SK-N-SH (cell line): ENCODE measurements around the gene VDAC2. TPM values are rescaled to one million over a fixed set of nuclear protein-coding genes. Genes with fewer than 3 reads are reported as not detected.

Source experiments
- CTCF ChIA-PET: fragments of 300-600, 350-600 bp; formaldehyde crosslinking; extraction: SDS; loops from one replicate; lab custom pipeline; 2021; lab: Yijun Ruan, JAX
- POLR2A ChIA-PET: fragments of 350-600 bp; sonication (Branson Sonifier 250); formaldehyde crosslinking; extraction: SDS; loops from one replicate; lab custom pipeline; 2020; ENCODE audit warnings: antibody characterized with exemption, inconsistent platforms; lab: Yijun Ruan, JAX
- DNase-seq: peaks from one replicate; pipeline ENCODE4 v3.0.0; 2012
- H2AFZ ChIP-seq: fragments of 200-600 bp; sonication (generic); 2 replicates; pipeline ENCODE4 v1.8.1; 2016; ENCODE audit warnings: antibody characterized with exemption, mild to moderate bottlenecking, low read depth
- H3F3A ChIP-seq: fragments of 200-600 bp; sonication (generic); replicated peaks from 2 replicates; pipeline ENCODE3; 2016; ENCODE audit warnings: antibody characterized with exemption, mild to moderate bottlenecking; ENCODE audit not compliant: insufficient read depth
- H3K27ac ChIP-seq, 2 experiments: fragments of 200-500 bp in 1 of 2; fragments of 200-600 bp in 1 of 2; sonication (Bioruptor generic) in 1 of 2; sonication (generic), shearing (Covaris generic) in 1 of 2; 2 replicates each; pipeline versions ENCODE4 v1.5.1 to v1.6.1; 2014 to 2016; ENCODE audit warnings: low read depth in 2 of 2, inconsistent platforms in 1 of 2, low read length in 1 of 2, mild to moderate bottlenecking in 1 of 2, mixed read lengths in 1 of 2
- H3K27me3 ChIP-seq: fragments of 200-600 bp; sonication (generic), shearing (Covaris generic); 2 replicates; pipeline ENCODE4 v1.6.1; 2016; ENCODE audit warnings: mixed run types; ENCODE audit not compliant: insufficient read depth
- H3K36me3 ChIP-seq, 2 experiments: fragments of 200-500 bp in 1 of 2; fragments of 200-600 bp in 1 of 2; sonication (Bioruptor generic) in 1 of 2; sonication (generic) in 1 of 2; replicated peaks in 1 of 2; 2 replicates each; pipeline versions ENCODE3 to v1.5.1; 2014 to 2016; ENCODE audit warnings: low read length in 1 of 2, mild to moderate bottlenecking in 1 of 2; ENCODE audit not compliant: insufficient read depth in 2 of 2, control insufficient read depth in 1 of 2
- H3K4me1 ChIP-seq, 2 experiments: fragments of 200-500 bp in 1 of 2; fragments of 200-600 bp in 1 of 2; sonication (Bioruptor generic) in 1 of 2; sonication (generic), shearing (Covaris generic) in 1 of 2; 2 replicates each; pipeline versions ENCODE4 v1.5.1 to v1.6.1; 2014 to 2016; ENCODE audit warnings: low read depth in 1 of 2, low read length in 1 of 2, mixed run types in 1 of 2; ENCODE audit not compliant: insufficient read depth in 2 of 2, control insufficient read depth in 1 of 2
- H3K4me2 ChIP-seq: fragments of 200-600 bp; sonication (generic), shearing (Covaris generic); 2 replicates; pipeline ENCODE4 v1.6.1; 2017; ENCODE audit warnings: mixed run types
- H3K4me3 ChIP-seq, 2 experiments: fragments of 200-500 bp in 1 of 2; fragments of 200-600 bp in 1 of 2; sonication (Bioruptor generic) in 1 of 2; sonication (generic), shearing (Covaris generic) in 1 of 2; 2 replicates each; pipeline versions ENCODE4 v1.5.1 to v1.8.1; 2014 to 2016; ENCODE audit warnings: low read depth in 2 of 2, inconsistent platforms in 1 of 2, low read length in 1 of 2, mild to moderate bottlenecking in 1 of 2, mixed read lengths in 1 of 2, moderate library complexity in 1 of 2
- H3K79me2 ChIP-seq: fragments of 200-600 bp; sonication (generic); 2 replicates; pipeline ENCODE4 v1.8.1; 2017; ENCODE audit warnings: mild to moderate bottlenecking; ENCODE audit not compliant: insufficient read depth
- H3K9ac ChIP-seq: fragments of 200-600 bp; sonication (generic); 2 replicates; pipeline ENCODE4 v1.6.1; 2017; ENCODE audit warnings: mixed run types
- H3K9me2 ChIP-seq: fragments of 200-600 bp; sonication (generic); 2 replicates; pipeline ENCODE4 v1.6.1; 2017; ENCODE audit warnings: mixed run types
- H3K9me3 ChIP-seq: fragments of 200-600 bp; sonication (generic); 2 replicates; pipeline ENCODE4 v1.6.1; 2017; ENCODE audit warnings: mixed run types, mild to moderate bottlenecking, moderate library complexity
- H4K20me1 ChIP-seq: fragments of 200-600 bp; sonication (generic); 2 replicates; pipeline ENCODE4 v1.6.1; 2017; ENCODE audit warnings: mild to moderate bottlenecking, mixed run types; ENCODE audit not compliant: insufficient read depth
- CHD2 ChIP-seq: fragments of 150-350 bp; IDR thresholded peaks from 2 replicates; pipeline ENCODE4 v1.6.1; 2018; ENCODE audit warnings: low read length; ENCODE audit not compliant: partially characterized antibody
- ELF1 ChIP-seq: IDR thresholded peaks from 2 replicates; pipeline ENCODE4 v1.4.0; 2012
- EP300 ChIP-seq, 2 experiments: IDR thresholded peaks; 2 replicates each; pipeline versions ENCODE4 v1.4.0 to v1.6.1; 2012; ENCODE audit warnings: borderline replicate concordance in 1 of 2, low read depth in 1 of 2, low read length in 1 of 2
- EZH2phosphoT487 ChIP-seq: fragments of 200-600 bp; sonication (generic); IDR thresholded peaks from 2 replicates; pipeline ENCODE4 v1.6.1; 2017; ENCODE audit warnings: low read depth, mixed run types, mild to moderate bottlenecking, antibody characterized with exemption, moderate library complexity, borderline replicate concordance
- FOSL2 ChIP-seq: IDR thresholded peaks from 2 replicates; pipeline ENCODE4 v1.4.0; 2012; ENCODE audit warnings: low read depth, mild to moderate bottlenecking, moderate library complexity, borderline replicate concordance
- FOXJ3 ChIP-seq: sonication (generic); formaldehyde crosslinking; IDR thresholded peaks from 2 replicates; pipeline ENCODE4 v1.5.1; 2020; ENCODE audit warnings: mild to moderate bottlenecking, missing genetic modification reagents
- FOXM1 ChIP-seq: IDR thresholded peaks from 2 replicates; pipeline ENCODE4 v1.4.0; 2012; ENCODE audit warnings: low read depth, mild to moderate bottlenecking
- GATA2 ChIP-seq: sonication (generic); formaldehyde crosslinking; IDR thresholded peaks from 2 replicates; pipeline ENCODE4 v1.5.0; 2020; ENCODE audit warnings: mild to moderate bottlenecking, missing genetic modification reagents
- IRF3 ChIP-seq: fragments of 150-350 bp; IDR thresholded peaks from 2 replicates; pipeline ENCODE4 v1.6.1; 2016; ENCODE audit warnings: mild to moderate bottlenecking, low read depth, low read length
- JUND ChIP-seq: IDR thresholded peaks from 2 replicates; pipeline ENCODE4 v1.4.0; 2012
- MAX ChIP-seq: IDR thresholded peaks from 2 replicates; pipeline ENCODE4 v1.4.0; 2012; ENCODE audit warnings: low read depth
- MXI1 ChIP-seq: IDR thresholded peaks from 2 replicates; pipeline ENCODE4 v1.6.1; 2012; ENCODE audit warnings: mild to moderate bottlenecking, low read depth, low read length, improper control_type of control experiment
- NFIC ChIP-seq: IDR thresholded peaks from 2 replicates; pipeline ENCODE4 v1.4.0; 2012; ENCODE audit warnings: borderline replicate concordance
- NRF1 ChIP-seq: IDR thresholded peaks from 2 replicates; pipeline ENCODE4 v1.6.1; 2012; ENCODE audit warnings: low read depth, mild to moderate bottlenecking, low read length
- POLR2AphosphoS5 ChIP-seq: IDR thresholded peaks from 2 replicates; pipeline ENCODE4 v1.6.1; 2012; ENCODE audit warnings: low read depth, low read length
- SMC3 ChIP-seq: IDR thresholded peaks from 2 replicates; pipeline ENCODE4 v1.6.1; 2012; ENCODE audit warnings: low read depth, low read length, improper control_type of control experiment
- TAF1 ChIP-seq: IDR thresholded peaks from 2 replicates; pipeline ENCODE4 v1.6.1; 2012; ENCODE audit warnings: low read depth, mild to moderate bottlenecking, low read length, moderate library complexity, borderline replicate concordance
- TCF12 ChIP-seq: IDR thresholded peaks from 2 replicates; pipeline ENCODE4 v1.4.0; 2012
- WGBS: methylation state at CpG from one replicate; pipeline ENCODE4 v1.1.6; 2017; ENCODE audit warnings: low lambda C conversion rate; 5-methylcytosine and 5-hydroxymethylcytosine counted together
- polyA plus RNA-seq, 3 experiments: library from polyadenylated mRNA; depleted of rRNA; stranded (reverse); fragments of >200 nt; gene quantifications; 2 replicates each; pipeline ENCODE4 v1.2.3, GENCODE V29; 2012
- TF ChIP-seq, protein P1 (sequence below): fragments of 200-600 bp; sonication (generic); IDR thresholded peaks from 2 replicates; pipeline ENCODE4 v1.6.1; 2017; ENCODE audit warnings: antibody characterized with exemption, mild to moderate bottlenecking, moderate library complexity
- TF ChIP-seq, protein P2 (sequence below): IDR thresholded peaks from 2 replicates; pipeline ENCODE4 v1.4.0; 2012; ENCODE audit warnings: low read depth, borderline replicate concordance

Gene VDAC2
- polyA plus RNA-seq, 1 of the 3 experiments (the other 2 are of a cell fraction), result 98.3 TPM

DNA sequence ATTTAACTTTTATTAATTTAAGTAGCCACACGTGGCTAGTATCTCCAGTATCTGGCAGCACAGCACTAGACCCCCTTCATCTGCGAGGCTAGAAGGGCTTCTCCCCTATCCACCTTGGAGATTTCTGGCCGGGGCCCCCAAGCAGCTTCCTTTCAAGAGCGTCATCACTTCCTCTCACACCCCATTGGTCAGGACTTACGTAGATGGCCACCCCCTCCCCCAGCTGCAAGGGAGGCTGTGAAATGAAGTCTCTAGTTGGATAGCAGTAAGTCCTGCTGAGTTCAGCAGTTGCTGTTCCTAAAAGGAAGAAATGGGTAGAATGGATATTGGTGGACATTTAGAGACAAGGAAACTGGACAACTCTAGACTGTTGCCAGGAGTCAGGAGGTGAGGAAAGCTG, 59.0 kb downstream of the VDAC2 start:
- H3K36me3 ChIP-seq, result no peaks in the 10 kb centered on the region
- POLR2A ChIA-PET, result no interaction called here
- H3F3A ChIP-seq, result no peaks in the 10 kb centered on the region
- WGBS, result 70% methylated on average over 3 of the region's 5 CpGs
- no peak overlapping the region for H3K27ac ChIP-seq
- H2AFZ ChIP-seq, result no peak overlapping the region
- H3K79me2 ChIP-seq, result no peaks in the 10 kb centered on the region
- H3K9me3 ChIP-seq, result no peaks in the 10 kb centered on the region
- CTCF ChIA-PET, result interaction anchor here (0.6 kb wide), 1 partner anchor 688 kb away, joined by 3 read pairs; no protein-coding TSS in a partner anchor
- H3K4me3 ChIP-seq, result no peak overlapping the region
- no peaks in the 10 kb centered on the region for H4K20me1 ChIP-seq
- no peak overlapping the region for H3K4me2 ChIP-seq
- H3K9ac ChIP-seq, result no peak overlapping the region
- TF ChIP-seq, protein P1, sequence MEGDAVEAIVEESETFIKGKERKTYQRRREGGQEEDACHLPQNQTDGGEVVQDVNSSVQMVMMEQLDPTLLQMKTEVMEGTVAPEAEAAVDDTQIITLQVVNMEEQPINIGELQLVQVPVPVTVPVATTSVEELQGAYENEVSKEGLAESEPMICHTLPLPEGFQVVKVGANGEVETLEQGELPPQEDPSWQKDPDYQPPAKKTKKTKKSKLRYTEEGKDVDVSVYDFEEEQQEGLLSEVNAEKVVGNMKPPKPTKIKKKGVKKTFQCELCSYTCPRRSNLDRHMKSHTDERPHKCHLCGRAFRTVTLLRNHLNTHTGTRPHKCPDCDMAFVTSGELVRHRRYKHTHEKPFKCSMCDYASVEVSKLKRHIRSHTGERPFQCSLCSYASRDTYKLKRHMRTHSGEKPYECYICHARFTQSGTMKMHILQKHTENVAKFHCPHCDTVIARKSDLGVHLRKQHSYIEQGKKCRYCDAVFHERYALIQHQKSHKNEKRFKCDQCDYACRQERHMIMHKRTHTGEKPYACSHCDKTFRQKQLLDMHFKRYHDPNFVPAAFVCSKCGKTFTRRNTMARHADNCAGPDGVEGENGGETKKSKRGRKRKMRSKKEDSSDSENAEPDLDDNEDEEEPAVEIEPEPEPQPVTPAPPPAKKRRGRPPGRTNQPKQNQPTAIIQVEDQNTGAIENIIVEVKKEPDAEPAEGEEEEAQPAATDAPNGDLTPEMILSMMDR, result no peak
- no peak for TF ChIP-seq NRF1
- TF ChIP-seq EP300 (IDR thresholded peaks at IDR 0.05; ENCODE audit: borderline replicate concordance in 1 of 2, low read depth in 1 of 2, low read length in 1 of 2), result no peak
- TF ChIP-seq ELF1, result no peak
- no peak for TF ChIP-seq JUND
- TF ChIP-seq MAX, result no peak
- TF ChIP-seq, protein P2, sequence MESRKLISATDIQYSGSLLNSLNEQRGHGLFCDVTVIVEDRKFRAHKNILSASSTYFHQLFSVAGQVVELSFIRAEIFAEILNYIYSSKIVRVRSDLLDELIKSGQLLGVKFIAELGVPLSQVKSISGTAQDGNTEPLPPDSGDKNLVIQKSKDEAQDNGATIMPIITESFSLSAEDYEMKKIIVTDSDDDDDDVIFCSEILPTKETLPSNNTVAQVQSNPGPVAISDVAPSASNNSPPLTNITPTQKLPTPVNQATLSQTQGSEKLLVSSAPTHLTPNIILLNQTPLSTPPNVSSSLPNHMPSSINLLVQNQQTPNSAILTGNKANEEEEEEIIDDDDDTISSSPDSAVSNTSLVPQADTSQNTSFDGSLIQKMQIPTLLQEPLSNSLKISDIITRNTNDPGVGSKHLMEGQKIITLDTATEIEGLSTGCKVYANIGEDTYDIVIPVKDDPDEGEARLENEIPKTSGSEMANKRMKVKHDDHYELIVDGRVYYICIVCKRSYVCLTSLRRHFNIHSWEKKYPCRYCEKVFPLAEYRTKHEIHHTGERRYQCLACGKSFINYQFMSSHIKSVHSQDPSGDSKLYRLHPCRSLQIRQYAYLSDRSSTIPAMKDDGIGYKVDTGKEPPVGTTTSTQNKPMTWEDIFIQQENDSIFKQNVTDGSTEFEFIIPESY, result no peak
- TF ChIP-seq FOXM1, result no peak
- TF ChIP-seq, all 33 proteins: peak for 0
- Histone ChIP-seq H3K9me2 (no peaks in the 10 kb centered on the region), H3K4me1 (no peaks in the 10 kb centered on the region), H3K27me3 (no peaks in the 10 kb centered on the region)
- no peak for DNase-seq

DNA sequence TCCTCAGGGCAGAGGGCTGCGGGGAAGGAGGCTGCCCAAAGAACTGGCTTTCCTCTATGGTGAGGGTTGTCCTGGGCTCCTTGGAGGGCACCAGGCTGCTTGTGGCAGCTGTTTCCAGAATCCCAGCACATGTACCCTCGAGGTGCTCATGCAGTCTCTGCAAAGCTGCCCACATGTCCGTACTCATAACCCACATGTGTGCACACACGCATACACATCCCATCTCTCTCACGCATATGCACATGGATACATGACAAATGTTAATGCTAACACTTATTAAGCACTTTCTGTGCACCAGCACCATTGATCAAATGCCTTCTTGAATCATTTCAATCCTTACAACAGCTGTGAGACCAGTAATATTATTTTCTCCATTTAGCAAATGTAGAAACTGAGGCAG, 61.5 kb downstream of the VDAC2 start:
- H3F3A ChIP-seq, result no peaks in the 10 kb centered on the region
- no peaks in the 10 kb centered on the region for H3K27me3 ChIP-seq
- H3K4me2 ChIP-seq, result no peak overlapping the region
- no peak for DNase-seq
- no peak overlapping the region for H3K4me3 ChIP-seq
- ChIA-PET POLR2A (no interaction called here), CTCF (no interaction called here)
- no peaks in the 10 kb centered on the region for H3K9me3 ChIP-seq
- H3K9me2 ChIP-seq, result no peaks in the 10 kb centered on the region
- H2AFZ ChIP-seq, result no peak overlapping the region
- H3K79me2 ChIP-seq, result no peaks in the 10 kb centered on the region
- H4K20me1 ChIP-seq, result no peaks in the 10 kb centered on the region
- no peak overlapping the region for H3K27ac ChIP-seq
- TF ChIP-seq EP300 (IDR thresholded peaks at IDR 0.05; ENCODE audit: borderline replicate concordance in 1 of 2, low read depth in 1 of 2, low read length in 1 of 2) (no peak), POLR2AphosphoS5 (no peak), TAF1 (no peak), TCF12 (no peak), FOXJ3 (no peak), MAX (no peak), EZH2phosphoT487 (no peak), NFIC (no peak), CHD2 (no peak), GATA2 (no peak), FOSL2 (no peak), IRF3 (no peak), SMC3 (no peak), MXI1 (no peak)
- TF ChIP-seq, protein P2, result no peak
- TF ChIP-seq, all 33 proteins: peak for 0
- no peaks in the 10 kb centered on the region for H3K4me1 ChIP-seq
- no peak overlapping the region for H3K9ac ChIP-seq
- 69% methylated on average over 5 of the region's 5 CpGs for WGBS
- H3K36me3 ChIP-seq, result no peaks in the 10 kb centered on the region
